IPS-15b (cell line): ENCODE results near the gene TMEM30A.

Source experiments
- H3K27me3 ChIP-seq: one replicate; pipeline ENCODE4 v1.6.1; 2013; ENCODE audit warnings: low read length; ENCODE audit not compliant: control insufficient read depth, insufficient read depth
- H3K36me3 ChIP-seq: one replicate; pipeline ENCODE4 v1.6.1; 2013; ENCODE audit warnings: low read length; ENCODE audit not compliant: control insufficient read depth, insufficient read depth
- H3K4me1 ChIP-seq: one replicate; pipeline ENCODE4 v1.6.1; 2013; ENCODE audit warnings: mild to moderate bottlenecking, low read length; ENCODE audit not compliant: control insufficient read depth, insufficient read depth
- H3K4me3 ChIP-seq: one replicate; pipeline ENCODE4 v1.5.1; 2013; ENCODE audit warnings: low read depth, low read length
- H3K9ac ChIP-seq: one replicate; pipeline ENCODE4 v1.6.1; 2013; ENCODE audit warnings: low read depth, mild to moderate bottlenecking, low read length
- H3K9me3 ChIP-seq: one replicate; pipeline ENCODE4 v1.6.1; 2013; ENCODE audit warnings: mild to moderate bottlenecking, low read length; ENCODE audit not compliant: control insufficient read depth, insufficient read depth

Gene TMEM30A

GRCh38 chr6:75306064-75306463, 21.5 kb upstream of the TMEM30A start:
- Histone ChIP-seq H3K4me1 (peaks cover 11% of the 10 kb centered on the region), H3K36me3 (no peaks in the 10 kb centered on the region), H3K9ac (no peak overlapping the region), H3K4me3 (no peak overlapping the region), H3K27me3 (no peaks in the 10 kb centered on the region), H3K9me3 (no peaks in the 10 kb centered on the region)

GRCh38 chr6:75305573-75305972, 21.0 kb upstream of the TMEM30A start:
- no peaks in the 10 kb centered on the region for H3K36me3 ChIP-seq
- H3K4me3 ChIP-seq = no peak overlapping the region
- H3K9ac ChIP-seq = no peak overlapping the region
- no peaks in the 10 kb centered on the region for H3K27me3 ChIP-seq
- no peaks in the 10 kb centered on the region for H3K9me3 ChIP-seq
- peaks cover 11% of the 10 kb centered on the region for H3K4me1 ChIP-seq

- H3K27me3 ChIP-seq = no peaks in the 10 kb centered on the region
- H3K9ac ChIP-seq = no peak overlapping the region
- H3K9me3 ChIP-seq = no peaks in the 10 kb centered on the region
- H3K36me3 ChIP-seq = no peaks in the 10 kb centered on the region
- peaks cover 7% of the 10 kb centered on the region for H3K4me1 ChIP-seq
- no peak overlapping the region for H3K4me3 ChIP-seq
These were observed 17.7 kb upstream of the TMEM30A start for GRCh38 chr6:75302280-75302679.

GRCh38 chr6:75301537-75301936, 16.9 kb upstream of the TMEM30A start:
- H3K4me1 ChIP-seq = peaks cover 7% of the 10 kb centered on the region
- no peaks in the 10 kb centered on the region for H3K9me3 ChIP-seq
- H3K27me3 ChIP-seq = no peaks in the 10 kb centered on the region
- no peaks in the 10 kb centered on the region for H3K36me3 ChIP-seq
- no peak overlapping the region for H3K9ac ChIP-seq
- H3K4me3 ChIP-seq = no peak overlapping the region

- H3K4me3 ChIP-seq = no peak overlapping the region
- no peaks in the 10 kb centered on the region for H3K9me3 ChIP-seq
- no peak overlapping the region for H3K9ac ChIP-seq
- H3K4me1 ChIP-seq = peaks cover 7% of the 10 kb centered on the region
- no peaks in the 10 kb centered on the region for H3K36me3 ChIP-seq
- H3K27me3 ChIP-seq = no peaks in the 10 kb centered on the region
These were observed 16.5 kb upstream of the TMEM30A start for GRCh38 chr6:75301088-75301487.

GRCh38 chr6:75300531-75300855, 15.9 kb upstream of the TMEM30A start:
- Histone ChIP-seq H3K36me3 (no peaks in the 10 kb centered on the region), H3K4me1 (peaks cover 7% of the 10 kb centered on the region), H3K9ac (no peak overlapping the region), H3K9me3 (no peaks in the 10 kb centered on the region), H3K4me3 (no peak overlapping the region), H3K27me3 (no peaks in the 10 kb centered on the region)

GRCh38 chr6:75299801-75300530, 15.4 kb upstream of the TMEM30A start:
- Histone ChIP-seq H3K9me3 (no peaks in the 10 kb centered on the region), H3K36me3 (no peaks in the 10 kb centered on the region), H3K27me3 (no peaks in the 10 kb centered on the region), H3K4me3 (no peak overlapping the region), H3K4me1 (peaks cover 7% of the 10 kb centered on the region), H3K9ac (no peak overlapping the region)

- Histone ChIP-seq H3K9me3 (no peaks in the 10 kb centered on the region), H3K9ac (no peak overlapping the region), H3K4me1 (peaks cover 7% of the 10 kb centered on the region), H3K36me3 (no peaks in the 10 kb centered on the region), H3K4me3 (no peak overlapping the region), H3K27me3 (no peaks in the 10 kb centered on the region)
These were observed 12.5 kb upstream of the TMEM30A start for GRCh38 chr6:75296811-75297779.

GRCh38 chr6:75292555-75292954, 8.0 kb upstream of the TMEM30A start:
- H3K4me3 ChIP-seq = no peak overlapping the region
- H3K9me3 ChIP-seq = no peaks in the 10 kb centered on the region
- peaks cover 11% of the 10 kb centered on the region for H3K4me1 ChIP-seq
- H3K27me3 ChIP-seq = no peaks in the 10 kb centered on the region
- H3K9ac ChIP-seq = no peak overlapping the region
- no peaks in the 10 kb centered on the region for H3K36me3 ChIP-seq

GRCh38 chr6:75291744-75292143, 7.2 kb upstream of the TMEM30A start:
- no peaks in the 10 kb centered on the region for H3K9me3 ChIP-seq
- no peaks in the 10 kb centered on the region for H3K27me3 ChIP-seq
- H3K4me3 ChIP-seq = no peak overlapping the region
- peaks cover 11% of the 10 kb centered on the region for H3K4me1 ChIP-seq
- H3K36me3 ChIP-seq = no peaks in the 10 kb centered on the region
- no peak overlapping the region for H3K9ac ChIP-seq

GRCh38 chr6:75291331-75291730, 6.7 kb upstream of the TMEM30A start:
- Histone ChIP-seq H3K27me3 (no peaks in the 10 kb centered on the region), H3K4me3 (no peak overlapping the region), H3K9me3 (no peaks in the 10 kb centered on the region), H3K4me1 (peaks cover 11% of the 10 kb centered on the region), H3K36me3 (no peaks in the 10 kb centered on the region), H3K9ac (no peak overlapping the region)
